ENCODE results near the gene ZDBF2.

The ZDBF2 gene

GRCh38 chr2:206231669-206232286 is 42.7 kb upstream of the ZDBF2 start:
- TF ChIP-seq POLR2AphosphoS5 (IDR thresholded peaks at IDR 0.05; ENCODE audit: low read depth, low read length) = no peak
- TF ChIP-seq TAF1 (IDR thresholded peaks at IDR 0.05; ENCODE audit: borderline replicate concordance, insufficient read depth, low read length) = no peak
- TF ChIP-seq REST (IDR thresholded peaks at IDR 0.05; ENCODE audit: insufficient read depth in 1 of 2, low read depth in 2 of 2, low read length in 2 of 2) = no peak
- TF ChIP-seq SIN3A (IDR thresholded peaks at IDR 0.05; ENCODE audit: borderline replicate concordance, insufficient read depth, low read length) = no peak
- TF ChIP-seq FOXP2 (optimal IDR thresholded peaks at IDR 0.05; ENCODE audit: borderline replicate concordance, extremely low read depth, extremely low read length, insufficient read depth) = no peak

GRCh38 chr2:206232287-206233035 is 42.0 kb upstream of the ZDBF2 start:
- no peak for TF ChIP-seq POLR2AphosphoS5 (IDR thresholded peaks at IDR 0.05; ENCODE audit: low read depth, low read length)
- no peak for TF ChIP-seq SIN3A (IDR thresholded peaks at IDR 0.05; ENCODE audit: borderline replicate concordance, insufficient read depth, low read length)
- no peak for TF ChIP-seq TAF1 (IDR thresholded peaks at IDR 0.05; ENCODE audit: borderline replicate concordance, insufficient read depth, low read length)
- no peak for TF ChIP-seq REST (IDR thresholded peaks at IDR 0.05; ENCODE audit: insufficient read depth in 1 of 2, low read depth in 2 of 2, low read length in 2 of 2)
- no peak for TF ChIP-seq FOXP2 (optimal IDR thresholded peaks at IDR 0.05; ENCODE audit: borderline replicate concordance, extremely low read depth, extremely low read length, insufficient read depth)

- TF ChIP-seq TAF1 (IDR thresholded peaks at IDR 0.05; ENCODE audit: borderline replicate concordance, insufficient read depth, low read length) (no peak), REST (IDR thresholded peaks at IDR 0.05; ENCODE audit: insufficient read depth in 1 of 2, low read depth in 2 of 2, low read length in 2 of 2) (no peak), POLR2AphosphoS5 (IDR thresholded peaks at IDR 0.05; ENCODE audit: low read depth, low read length) (no peak), SIN3A (IDR thresholded peaks at IDR 0.05; ENCODE audit: borderline replicate concordance, insufficient read depth, low read length) (no peak), FOXP2 (optimal IDR thresholded peaks at IDR 0.05; ENCODE audit: borderline replicate concordance, extremely low read depth, extremely low read length, insufficient read depth) (no peak)
Measured at GRCh38 chr2:206239157-206239556, 35.3 kb upstream of the ZDBF2 start.

GRCh38 chr2:206240327-206240726 is 34.1 kb upstream of the ZDBF2 start:
- TF ChIP-seq POLR2AphosphoS5 (IDR thresholded peaks at IDR 0.05; ENCODE audit: low read depth, low read length) (no peak), FOXP2 (optimal IDR thresholded peaks at IDR 0.05; ENCODE audit: borderline replicate concordance, extremely low read depth, extremely low read length, insufficient read depth) (no peak), SIN3A (IDR thresholded peaks at IDR 0.05; ENCODE audit: borderline replicate concordance, insufficient read depth, low read length) (no peak), TAF1 (IDR thresholded peaks at IDR 0.05; ENCODE audit: borderline replicate concordance, insufficient read depth, low read length) (no peak), REST (IDR thresholded peaks at IDR 0.05; ENCODE audit: insufficient read depth in 1 of 2, low read depth in 2 of 2, low read length in 2 of 2) (no peak)

Data from PFSK-1 (cell line).